Adrenal gland (tissue), 5 donors: ENCODE results near the gene TCAIM.

Experiments
- POLR2A ChIP-seq, 2 donors: fragments of 450-650 bp; IDR thresholded peaks; one replicate each; pipeline ENCODE4 v1.6.1; 2017; ENCODE audit warnings: antibody characterized with exemption in 2 of 2, mild to moderate bottlenecking in 2 of 2, moderate library complexity in 1 of 2
- TF ChIP-seq, protein P1 (sequence below), 6 experiments: fragments of 450-650 bp in 4 of 6; fragments of 200-600 bp in 2 of 6; sonication (generic) in 1 of 6; IDR thresholded peaks; 1 replicate in 5 of 6; 2 replicates in 1 of 6; pipeline versions ENCODE4 v1.5.1 to v1.8.0; 2016 to 2021; ENCODE audit warnings: antibody characterized with exemption in 6 of 6, mild to moderate bottlenecking in 2 of 6, moderate library complexity in 1 of 6
- donor health status: DM: no; HTN: no; CAD: no.

DNA sequence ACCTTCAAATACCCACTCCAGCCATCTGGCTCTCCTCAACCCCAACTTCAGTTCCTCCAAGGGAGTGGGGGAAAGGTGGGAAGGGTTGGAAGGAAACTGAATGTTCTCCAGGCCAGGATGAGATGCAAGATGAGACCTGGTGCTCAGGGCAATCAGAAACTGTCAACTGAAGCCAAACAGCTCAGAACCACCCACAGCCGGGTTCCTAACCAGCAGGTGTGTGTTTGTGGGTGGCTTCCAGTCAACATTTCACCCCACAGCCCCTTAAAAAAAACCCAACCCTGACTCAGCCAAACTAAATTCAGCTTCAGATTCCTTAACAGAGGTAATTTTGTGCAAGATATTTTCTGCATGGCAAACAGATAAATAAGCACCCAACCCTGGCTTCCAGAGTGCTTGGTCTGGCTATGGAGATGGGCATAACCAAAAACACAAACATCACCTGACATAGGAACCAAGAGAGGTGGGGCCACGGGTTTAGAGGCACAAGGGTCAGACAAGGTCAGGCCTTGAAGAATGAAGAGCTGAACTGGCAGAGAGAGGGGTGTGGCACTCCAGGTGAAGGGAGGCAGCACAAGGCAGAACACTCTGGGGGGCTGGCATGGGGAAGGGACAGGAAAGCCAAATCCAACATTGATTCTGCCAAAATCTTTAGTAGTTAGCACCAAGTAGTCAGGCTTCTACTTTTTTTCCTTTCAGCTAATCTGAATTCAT is 104.2 kb downstream of the TCAIM start:
- TF ChIP-seq, protein P1, sequence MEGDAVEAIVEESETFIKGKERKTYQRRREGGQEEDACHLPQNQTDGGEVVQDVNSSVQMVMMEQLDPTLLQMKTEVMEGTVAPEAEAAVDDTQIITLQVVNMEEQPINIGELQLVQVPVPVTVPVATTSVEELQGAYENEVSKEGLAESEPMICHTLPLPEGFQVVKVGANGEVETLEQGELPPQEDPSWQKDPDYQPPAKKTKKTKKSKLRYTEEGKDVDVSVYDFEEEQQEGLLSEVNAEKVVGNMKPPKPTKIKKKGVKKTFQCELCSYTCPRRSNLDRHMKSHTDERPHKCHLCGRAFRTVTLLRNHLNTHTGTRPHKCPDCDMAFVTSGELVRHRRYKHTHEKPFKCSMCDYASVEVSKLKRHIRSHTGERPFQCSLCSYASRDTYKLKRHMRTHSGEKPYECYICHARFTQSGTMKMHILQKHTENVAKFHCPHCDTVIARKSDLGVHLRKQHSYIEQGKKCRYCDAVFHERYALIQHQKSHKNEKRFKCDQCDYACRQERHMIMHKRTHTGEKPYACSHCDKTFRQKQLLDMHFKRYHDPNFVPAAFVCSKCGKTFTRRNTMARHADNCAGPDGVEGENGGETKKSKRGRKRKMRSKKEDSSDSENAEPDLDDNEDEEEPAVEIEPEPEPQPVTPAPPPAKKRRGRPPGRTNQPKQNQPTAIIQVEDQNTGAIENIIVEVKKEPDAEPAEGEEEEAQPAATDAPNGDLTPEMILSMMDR (IDR thresholded peaks at IDR 0.05) = no peak
- TF ChIP-seq POLR2A (IDR thresholded peaks at IDR 0.05) = no peak
